ENCODE data around the gene FOLR1.

Gene FOLR1

DNA sequence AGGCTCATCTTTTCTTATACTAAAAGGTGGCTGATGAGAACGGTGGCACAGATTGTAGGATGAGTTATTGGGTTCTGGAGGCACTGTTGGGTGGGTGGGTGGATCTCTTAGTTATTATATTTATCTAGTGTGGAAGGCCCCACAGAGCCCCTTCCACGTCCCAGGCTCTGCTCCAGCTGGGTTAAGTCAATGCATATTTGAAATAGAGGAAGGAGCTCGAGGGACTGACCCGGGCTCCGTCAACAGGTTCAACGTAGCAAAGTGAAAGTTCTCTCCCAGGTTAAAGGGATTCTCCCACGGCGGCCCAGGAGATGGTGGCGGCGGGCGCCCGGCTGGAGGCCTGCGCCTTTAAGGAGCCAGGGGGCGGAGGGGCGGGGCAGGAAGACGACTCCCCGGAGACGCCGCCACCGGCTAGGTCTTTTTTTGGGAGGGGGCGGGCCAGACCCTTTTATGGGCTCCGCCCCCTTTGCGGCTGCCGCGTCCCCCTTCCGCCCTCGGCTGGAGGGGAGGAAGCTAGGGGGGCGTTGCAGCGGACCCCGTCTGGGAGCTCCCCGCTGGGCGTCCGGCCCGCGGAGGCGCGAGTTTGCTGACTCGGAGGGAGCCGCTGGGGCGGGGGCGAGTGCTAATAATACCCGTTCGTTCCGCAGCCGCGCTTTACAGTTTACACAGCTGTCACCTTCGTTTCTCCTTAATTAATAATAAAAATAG, 31.1 kb downstream of the FOLR1 start:
- DNase-seq (ENCODE audit: extremely low read depth in 1 of 2, low read depth in 1 of 2): peak; percentile 84 to 91

GRCh38 chr11:72223615-72224563, 31.9 kb downstream of the FOLR1 start:
- DNase-seq (ENCODE audit: extremely low read depth in 1 of 2, low read depth in 1 of 2): peak; percentile 23 to 28

GRCh38 chr11:72224564-72225410, 32.8 kb downstream of the FOLR1 start, which contains the start of gene INPPL1:
Gene INPPL1, plus strand, starts transcription at chr11:72224767. Its CDS starts 218 bp downstream, at chr11:72224985.
- peak in 1 of 2 donors; percentile 19 for DNase-seq (ENCODE audit: extremely low read depth in 1 of 2, low read depth in 1 of 2)

GRCh38 chr11:72225411-72225951, 33.5 kb downstream of the FOLR1 start:
- DNase-seq (ENCODE audit: extremely low read depth in 1 of 2, low read depth in 1 of 2): peak in 1 of 2 donors; percentile 22

- DNase-seq (ENCODE audit: extremely low read depth in 1 of 2, low read depth in 1 of 2): no peak
Measured at GRCh38 chr11:72226701-72227100, 34.8 kb downstream of the FOLR1 start.

GRCh38 chr11:72227316-72228228, 35.6 kb downstream of the FOLR1 start:
- DNase-seq (ENCODE audit: extremely low read depth in 1 of 2, low read depth in 1 of 2): no peak

DNA sequence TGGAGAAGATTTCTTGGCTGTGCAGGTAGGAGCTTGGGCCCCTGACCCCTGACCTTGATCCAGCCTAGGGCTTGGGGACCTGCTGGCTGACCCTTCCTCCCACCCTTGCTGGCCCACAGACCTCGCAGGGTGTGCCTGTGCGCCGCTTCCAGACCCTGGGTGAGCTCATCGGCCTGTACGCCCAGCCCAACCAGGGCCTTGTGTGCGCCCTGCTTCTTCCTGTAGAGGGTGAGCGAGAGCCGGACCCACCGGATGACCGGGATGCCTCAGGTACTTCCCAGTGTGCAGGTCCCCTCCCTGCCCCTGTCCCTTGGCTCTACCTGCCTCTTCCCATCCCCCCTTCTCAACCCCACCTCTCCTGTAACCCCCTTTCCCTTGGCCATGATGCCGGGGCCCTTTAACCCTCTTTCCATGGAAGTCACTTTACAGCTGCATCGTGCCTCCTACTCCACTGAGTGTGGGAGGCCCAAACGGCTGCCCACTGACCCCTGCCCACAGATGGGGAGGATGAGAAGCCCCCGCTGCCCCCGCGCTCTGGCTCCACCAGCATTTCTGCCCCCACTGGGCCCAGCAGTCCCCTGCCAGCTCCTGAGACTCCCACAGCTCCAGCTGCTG, 36.4 kb downstream of the FOLR1 start:
- no peak for DNase-seq (ENCODE audit: extremely low read depth in 1 of 2, low read depth in 1 of 2)

GRCh38 chr11:72228844-72229231, 36.9 kb downstream of the FOLR1 start:
- DNase-seq (ENCODE audit: extremely low read depth in 1 of 2, low read depth in 1 of 2): no peak

- DNase-seq (ENCODE audit: extremely low read depth in 1 of 2, low read depth in 1 of 2): no peak
Measured at GRCh38 chr11:72229336-72229924, 37.5 kb downstream of the FOLR1 start.

- DNase-seq (ENCODE audit: extremely low read depth in 1 of 2, low read depth in 1 of 2): no peak
Measured at GRCh38 chr11:72229925-72230763, 38.2 kb downstream of the FOLR1 start.

GRCh38 chr11:72230764-72231365, 38.9 kb downstream of the FOLR1 start:
- no peak for DNase-seq (ENCODE audit: extremely low read depth in 1 of 2, low read depth in 1 of 2)

- no peak for DNase-seq (ENCODE audit: extremely low read depth in 1 of 2, low read depth in 1 of 2)
Measured at GRCh38 chr11:72231396-72232259, 39.7 kb downstream of the FOLR1 start.

- no peak for DNase-seq (ENCODE audit: extremely low read depth in 1 of 2, low read depth in 1 of 2)
Measured at GRCh38 chr11:72232260-72233055, 40.5 kb downstream of the FOLR1 start.

DNA sequence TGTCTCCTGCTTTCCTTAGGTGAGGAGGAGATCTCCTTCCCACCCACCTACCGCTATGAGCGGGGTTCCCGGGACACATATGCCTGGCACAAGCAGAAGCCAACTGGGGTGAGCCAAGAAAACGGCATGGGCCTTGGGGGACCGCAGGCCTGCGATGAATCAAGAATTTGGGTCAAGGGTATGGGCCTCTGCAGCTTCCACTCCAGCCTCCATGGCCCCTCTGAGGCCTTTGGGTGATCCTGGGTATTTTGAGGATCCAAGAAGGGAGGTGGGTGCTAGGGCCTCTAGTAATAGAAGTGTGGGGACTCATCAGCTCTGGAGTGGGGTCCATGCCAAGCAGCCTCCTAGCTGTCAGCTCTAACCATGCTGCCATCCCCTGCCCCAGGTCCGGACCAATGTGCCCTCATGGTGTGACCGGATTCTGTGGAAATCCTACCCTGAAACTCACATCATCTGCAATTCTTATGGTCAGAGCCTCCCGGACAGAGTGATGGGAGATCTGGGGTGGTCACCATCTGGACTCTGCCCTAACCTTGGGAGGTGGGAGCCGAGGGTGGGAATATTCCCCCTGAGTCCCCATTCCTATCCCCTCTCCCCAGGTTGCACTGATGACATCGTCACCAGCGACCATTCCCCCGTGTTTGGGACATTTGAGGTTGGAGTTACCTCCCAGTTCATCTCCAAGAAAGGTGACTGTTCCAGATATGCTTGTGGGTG, 41.3 kb downstream of the FOLR1 start:
- DNase-seq (ENCODE audit: extremely low read depth in 1 of 2, low read depth in 1 of 2): no peak

Measured in stimulated activated CD8-positive, alpha-beta memory T cell treated with anti-CD3 and anti-CD28 coated beads, Interleukin-7, amount 100 ng/mL, for 48 hours (primary cell).